WTC11 (cell line): ENCODE measurements around the gene MT1H. TPM values are rescaled to one million over a fixed set of nuclear protein-coding genes. Genes with fewer than 3 reads are reported as not detected.

Source experiments
- ATAC-seq: fragments of 200-7000 bp; cut with Tn5 transposase; 2 replicates; pipeline ENCODE4 v1.10.0; 2021; ENCODE audit warnings: mild to moderate bottlenecking, moderate library complexity
- CTCF ChIA-PET: fragments of 300-600 bp; sonication (Branson Sonifier 250); formaldehyde crosslinking; loops from one replicate; lab custom pipeline; 2021; ENCODE audit warnings: antibody characterized with exemption; lab: Charles Lee
- POLR2A ChIA-PET: fragments of 350-600 bp; sonication (Branson Sonifier 250); formaldehyde crosslinking; loops from one replicate; lab custom pipeline; 2021; ENCODE audit warnings: antibody characterized with exemption; lab: Charles Lee
- DNase-seq: peaks from one replicate; pipeline ENCODE4 v3.0.0; 2021; ENCODE audit warnings: low spot score
- H3K27ac Mint-ChIP-seq: 2 replicates; pipeline ENCODE4 v1.8.0; 2021; ENCODE audit warnings: mixed read lengths
- H3K27me3 Mint-ChIP-seq: 2 replicates; pipeline ENCODE4 v1.8.0; 2021; ENCODE audit warnings: low read depth, mild to moderate bottlenecking, moderate library complexity, mixed read lengths
- H3K36me3 Mint-ChIP-seq: 2 replicates; pipeline ENCODE4 v1.8.0; 2021; ENCODE audit warnings: mixed read lengths
- H3K4me1 Mint-ChIP-seq: 2 replicates; pipeline ENCODE4 v1.8.0; 2022; ENCODE audit warnings: mixed read lengths
- H3K4me3 Mint-ChIP-seq: 2 replicates; pipeline ENCODE4 v1.8.0; 2021; ENCODE audit warnings: mild to moderate bottlenecking, moderate library complexity, mixed read lengths
- H3K9me3 Mint-ChIP-seq: 2 replicates; pipeline ENCODE4 v1.8.0; 2021; ENCODE audit warnings: mixed read lengths
- ATF1 ChIP-seq: sonication (generic); formaldehyde crosslinking; IDR thresholded peaks from 2 replicates; pipeline ENCODE4 v1.8.1; 2023; ENCODE audit warnings: mild to moderate bottlenecking, moderate library complexity, missing genetic modification reagents
- ATF6 ChIP-seq: sonication (generic); formaldehyde crosslinking; IDR thresholded peaks from 2 replicates; pipeline ENCODE4 v1.8.1; 2023; ENCODE audit warnings: mild to moderate bottlenecking, missing genetic modification reagents
- CREM ChIP-seq: sonication (generic); formaldehyde crosslinking; IDR thresholded peaks from 2 replicates; pipeline ENCODE4 v1.8.1; 2022; ENCODE audit warnings: mild to moderate bottlenecking, missing genetic modification reagents, moderate library complexity
- CTCF ChIP-seq: fragments of 200-600 bp; IDR thresholded peaks from 2 replicates; pipeline ENCODE4 v1.8.0; 2022; ENCODE audit warnings: antibody characterized with exemption
- FOXP4 ChIP-seq: sonication (generic); formaldehyde crosslinking; IDR thresholded peaks from 2 replicates; pipeline ENCODE4 v1.8.0; 2022; ENCODE audit warnings: mild to moderate bottlenecking, missing genetic modification reagents
- HMGA2 ChIP-seq: fragments of 250-450 bp; sonication (Bioruptor Pico); IDR thresholded peaks from 2 replicates; pipeline ENCODE4 v1.4.0; 2021; ENCODE audit warnings: mild to moderate bottlenecking, moderate library complexity
- MLX ChIP-seq: sonication (generic); formaldehyde crosslinking; IDR thresholded peaks from 2 replicates; pipeline ENCODE4 v1.8.1; 2023; ENCODE audit warnings: mild to moderate bottlenecking, missing genetic modification reagents, moderate library complexity
- NFYB ChIP-seq: sonication (generic); formaldehyde crosslinking; conservative IDR thresholded peaks from 2 replicates; pipeline ENCODE4 v1.8.0; 2022; ENCODE audit warnings: low read depth, missing genetic modification reagents
- OVOL2 ChIP-seq: fragments of 250-450 bp; sonication (Bioruptor Pico); IDR thresholded peaks from 2 replicates; pipeline ENCODE4 v1.9.0; 2021; ENCODE audit warnings: mild to moderate bottlenecking, borderline replicate concordance
- ZNF281 ChIP-seq: sonication (generic); formaldehyde crosslinking; IDR thresholded peaks from 2 replicates; pipeline ENCODE4 v1.8.0; 2023; ENCODE audit warnings: mild to moderate bottlenecking, missing genetic modification reagents
- ZNF512 ChIP-seq: sonication (generic); formaldehyde crosslinking; IDR thresholded peaks from 2 replicates; pipeline ENCODE4 v1.8.1; 2022; ENCODE audit warnings: missing genetic modification reagents, borderline replicate concordance
- ZNF532 ChIP-seq: fragments of 250-450 bp; sonication (Bioruptor Pico); IDR thresholded peaks from 2 replicates; pipeline ENCODE4 v1.9.0; 2021; ENCODE audit warnings: mild to moderate bottlenecking, borderline replicate concordance
- ZNF671 ChIP-seq: fragments of 250-450 bp; sonication (Bioruptor Pico); IDR thresholded peaks from 2 replicates; pipeline ENCODE4 v1.8.0; 2021; ENCODE audit warnings: mild to moderate bottlenecking
- total RNA-seq: library from RNA; stranded (reverse); gene quantifications from 3 replicates; pipeline ENCODE4 v1.2.3, GENCODE V29; 2021

Gene MT1H
- total RNA-seq, 1 experiment from 2014 or later = 122 TPM

GRCh38 chr16:56643080-56643778, 26.4 kb upstream of the MT1H start (continued):
- TF ChIP-seq CTCF = no peak
- no peak for TF ChIP-seq CREM (CRISPR knock-in tag)
- no peak for TF ChIP-seq NFYB (CRISPR knock-in tag)
- TF ChIP-seq ATF1 (CRISPR knock-in tag) = no peak
- TF ChIP-seq ZNF281 (CRISPR knock-in tag) = no peak
- TF ChIP-seq ATF6 (CRISPR knock-in tag) = no peak
- no peak for TF ChIP-seq ZNF512
- 0 out of 2 replicates have a peak, but pooled peaks have one; percentile 3 for TF ChIP-seq FOXP4 (CRISPR knock-in tag)
- TF ChIP-seq ZNF671 (CRISPR knock-in tag) = no peak
- TF ChIP-seq MLX = no peak
- no peak for TF ChIP-seq OVOL2 (CRISPR knock-in tag)
- TF ChIP-seq, all 79 proteins: peak for 8

- peaks cover 19% of the 10 kb centered on the region for H3K4me1 Mint-ChIP-seq
- no peaks in the 10 kb centered on the region for H3K36me3 Mint-ChIP-seq
- ChIA-PET POLR2A (interaction anchor here (0.6 kb wide), 1 partner anchor 14 kb away, joined by 3 read pairs; no protein-coding TSS in a partner anchor), CTCF (interaction anchor here (0.8 to 2.8 kb wide), 13 partner anchors 9 to 58 kb away, joined by 3 to 15 read pairs (median 3); partner anchors contain the start of genes MT1B, MT1E, MT1G and MT2A)
- DNase-seq (no peak), ATAC-seq (no peak)
- H3K9me3 Mint-ChIP-seq = no peaks in the 10 kb centered on the region
- no peak overlapping the region for H3K27ac Mint-ChIP-seq
- peaks cover 100% of the 10 kb centered on the region for H3K27me3 Mint-ChIP-seq
- H3K4me3 Mint-ChIP-seq = peak overlapping the region; percentile 63
- TF ChIP-seq ZNF532 (CRISPR knock-in tag) (no peak), ATF6 (CRISPR knock-in tag) (no peak), MLX (no peak), HMGA2 (CRISPR knock-in tag) (no peak)
Observed at GRCh38 chr16:56643833-56644232, 25.8 kb upstream of the MT1H start.
